ENCODE results near the gene ATG16L2.

DNA sequence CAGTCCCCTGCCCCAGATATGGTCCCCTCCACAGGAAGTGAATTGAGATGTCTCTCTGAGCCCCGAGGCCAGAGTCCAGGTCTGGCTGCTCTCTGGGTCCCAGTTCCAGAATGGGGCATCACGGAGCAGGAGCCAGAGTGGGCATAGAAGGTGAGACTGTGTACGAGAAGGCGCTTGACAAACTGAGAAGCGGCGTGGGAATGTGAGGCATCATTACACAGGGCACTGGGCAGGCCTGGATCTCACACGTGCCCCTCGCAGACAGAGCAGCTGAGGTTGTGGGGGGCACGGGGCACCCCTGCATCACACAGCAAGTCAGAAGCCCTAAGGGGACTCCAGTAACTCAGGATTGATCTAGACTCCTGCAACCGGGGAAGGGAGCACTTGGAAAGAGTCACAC, 29.5 kb upstream of the ATG16L2 start:
- TF ChIP-seq, protein P1, sequence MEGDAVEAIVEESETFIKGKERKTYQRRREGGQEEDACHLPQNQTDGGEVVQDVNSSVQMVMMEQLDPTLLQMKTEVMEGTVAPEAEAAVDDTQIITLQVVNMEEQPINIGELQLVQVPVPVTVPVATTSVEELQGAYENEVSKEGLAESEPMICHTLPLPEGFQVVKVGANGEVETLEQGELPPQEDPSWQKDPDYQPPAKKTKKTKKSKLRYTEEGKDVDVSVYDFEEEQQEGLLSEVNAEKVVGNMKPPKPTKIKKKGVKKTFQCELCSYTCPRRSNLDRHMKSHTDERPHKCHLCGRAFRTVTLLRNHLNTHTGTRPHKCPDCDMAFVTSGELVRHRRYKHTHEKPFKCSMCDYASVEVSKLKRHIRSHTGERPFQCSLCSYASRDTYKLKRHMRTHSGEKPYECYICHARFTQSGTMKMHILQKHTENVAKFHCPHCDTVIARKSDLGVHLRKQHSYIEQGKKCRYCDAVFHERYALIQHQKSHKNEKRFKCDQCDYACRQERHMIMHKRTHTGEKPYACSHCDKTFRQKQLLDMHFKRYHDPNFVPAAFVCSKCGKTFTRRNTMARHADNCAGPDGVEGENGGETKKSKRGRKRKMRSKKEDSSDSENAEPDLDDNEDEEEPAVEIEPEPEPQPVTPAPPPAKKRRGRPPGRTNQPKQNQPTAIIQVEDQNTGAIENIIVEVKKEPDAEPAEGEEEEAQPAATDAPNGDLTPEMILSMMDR (conservative IDR thresholded peaks at IDR 0.05 in 1 of 2, IDR thresholded peaks at IDR 0.05 in 1 of 2; ENCODE audit: extremely low read depth in 1 of 2, insufficient read depth in 1 of 2, low read depth in 1 of 2, low read length in 2 of 2) = no peak
- no peak for TF ChIP-seq EZH2 (IDR thresholded peaks at IDR 0.05; ENCODE audit: borderline replicate concordance, low read length)
